ENCODE data around the gene ANO8.
"Not testable (repeated sequence)": the region's sequence is repeated elsewhere in the genome, so short reads cannot be mapped to it uniquely, and the experiment has no call there.

ANO8 gene

GRCh38 chr19:17334414-17335409 lies at the start of gene ANO8:
Gene ANO8, minus strand, starts transcription at chr19:17334855. Its CDS starts 185 bp downstream, at chr19:17334670.
- Mint-ChIP-seq H3K9me3 (no peaks in the 10 kb centered on the region), H3K4me1 (ENCODE audit: low read depth) (peaks cover 50% of the 10 kb centered on the region), H3K27ac (peak within 1 kb of the TSS; percentile 84), H3K36me3 (ENCODE audit: low read depth) (peaks cover 32% of the 10 kb centered on the region), H3K4me3 (peak within 1 kb of the TSS; percentile 95), H3K27me3 (no peaks in the 10 kb centered on the region)
- DNase-seq, result peak; percentile 97

GRCh38 chr19:17380426-17381138 lies 45.9 kb upstream of the ANO8 start:
- Mint-ChIP-seq H3K4me1 (ENCODE audit: low read depth) (peaks cover 7% of the 10 kb centered on the region), H3K36me3 (ENCODE audit: low read depth) (no peaks in the 10 kb centered on the region), H3K4me3 (no peak overlapping the region), H3K27me3 (peaks cover 20% of the 10 kb centered on the region), H3K9me3 (peaks cover 2% of the 10 kb centered on the region), H3K27ac (no peak overlapping the region)
- DNase-seq, result no peak

GRCh38 chr19:17379221-17379631 lies 44.6 kb upstream of the ANO8 start:
- peaks cover 2% of the 10 kb centered on the region for H3K9me3 Mint-ChIP-seq
- DNase-seq, result no peak
- H3K36me3 Mint-ChIP-seq (ENCODE audit: low read depth), result no peaks in the 10 kb centered on the region
- peaks cover 7% of the 10 kb centered on the region for H3K4me1 Mint-ChIP-seq (ENCODE audit: low read depth)
- H3K27me3 Mint-ChIP-seq, result peaks cover 20% of the 10 kb centered on the region
- H3K4me3 Mint-ChIP-seq, result no peak overlapping the region
- H3K27ac Mint-ChIP-seq, result no peak overlapping the region

- peaks cover 7% of the 10 kb centered on the region for H3K4me1 Mint-ChIP-seq (ENCODE audit: low read depth)
- no peak for DNase-seq
- H3K27me3 Mint-ChIP-seq, result peaks cover 20% of the 10 kb centered on the region
- H3K27ac Mint-ChIP-seq, result no peak overlapping the region
- no peak overlapping the region for H3K4me3 Mint-ChIP-seq
- H3K36me3 Mint-ChIP-seq (ENCODE audit: low read depth), result no peaks in the 10 kb centered on the region
- peaks cover 2% of the 10 kb centered on the region for H3K9me3 Mint-ChIP-seq
Measured at GRCh38 chr19:17378271-17378670, 43.6 kb upstream of the ANO8 start.

- no peak within 1 kb of the TSS for H3K27ac Mint-ChIP-seq
- no peak within 1 kb of the TSS for H3K4me3 Mint-ChIP-seq
Measured at GRCh38 chr19:17376935-17377600, 42.4 kb upstream of the ANO8 start, which contains the start of gene PLVAP. Gene PLVAP, minus strand, starts transcription at chr19:17377342. Its CDS starts 54 bp downstream, at chr19:17377288.

GRCh38 chr19:17370026-17370587 lies 35.5 kb upstream of the ANO8 start:
- DNase-seq, result no peak
- no peaks in the 10 kb centered on the region for H3K36me3 Mint-ChIP-seq (ENCODE audit: low read depth)
- H3K9me3 Mint-ChIP-seq, result no peaks in the 10 kb centered on the region
- H3K4me3 Mint-ChIP-seq, result no peak overlapping the region
- H3K4me1 Mint-ChIP-seq (ENCODE audit: low read depth), result peaks cover 7% of the 10 kb centered on the region
- H3K27me3 Mint-ChIP-seq, result peaks cover 13% of the 10 kb centered on the region
- no peak overlapping the region for H3K27ac Mint-ChIP-seq

More at GRCh38 chr19:17376935-17377600, 42.4 kb upstream of the ANO8 start, which contains the start of gene PLVAP:
- no peak for DNase-seq
- Mint-ChIP-seq H3K36me3 (ENCODE audit: low read depth) (no peaks in the 10 kb centered on the region), H3K9me3 (peaks cover 2% of the 10 kb centered on the region), H3K27me3 (peaks cover 23% of the 10 kb centered on the region), H3K4me1 (ENCODE audit: low read depth) (no peaks in the 10 kb centered on the region)

GRCh38 chr19:17365361-17365760 lies 30.7 kb upstream of the ANO8 start:
- H3K27me3 Mint-ChIP-seq, result peaks cover 8% of the 10 kb centered on the region
- no peaks in the 10 kb centered on the region for H3K36me3 Mint-ChIP-seq (ENCODE audit: low read depth)
- H3K27ac Mint-ChIP-seq, result no peak overlapping the region
- H3K4me1 Mint-ChIP-seq (ENCODE audit: low read depth), result peaks cover 5% of the 10 kb centered on the region
- DNase-seq, result no peak
- no peaks in the 10 kb centered on the region for H3K9me3 Mint-ChIP-seq
- no peak overlapping the region for H3K4me3 Mint-ChIP-seq

- not testable (repeated sequence) for H3K9me3 Mint-ChIP-seq; H3K27me3 Mint-ChIP-seq; H3K4me1 Mint-ChIP-seq (ENCODE audit: low read depth); H3K27ac Mint-ChIP-seq; H3K4me3 Mint-ChIP-seq; DNase-seq; H3K36me3 Mint-ChIP-seq (ENCODE audit: low read depth)
Measured at GRCh38 chr19:17363852-17364605, 29.4 kb upstream of the ANO8 start.

- Mint-ChIP-seq H3K27me3 (no peaks in the 10 kb centered on the region), H3K36me3 (ENCODE audit: low read depth) (no peaks in the 10 kb centered on the region), H3K4me1 (ENCODE audit: low read depth) (no peaks in the 10 kb centered on the region), H3K4me3 (no peak overlapping the region), H3K27ac (no peak overlapping the region), H3K9me3 (no peaks in the 10 kb centered on the region)
- DNase-seq, result no peak
Measured at GRCh38 chr19:17359905-17360800, 25.5 kb upstream of the ANO8 start.

GRCh38 chr19:17358395-17358794 lies 23.7 kb upstream of the ANO8 start:
- no peaks in the 10 kb centered on the region for H3K36me3 Mint-ChIP-seq (ENCODE audit: low read depth)
- H3K4me1 Mint-ChIP-seq (ENCODE audit: low read depth), result no peaks in the 10 kb centered on the region
- no peaks in the 10 kb centered on the region for H3K27me3 Mint-ChIP-seq
- no peak for DNase-seq
- no peaks in the 10 kb centered on the region for H3K9me3 Mint-ChIP-seq
- no peak overlapping the region for H3K27ac Mint-ChIP-seq
- no peak overlapping the region for H3K4me3 Mint-ChIP-seq

GRCh38 chr19:17357724-17358123 lies 23.1 kb upstream of the ANO8 start:
- no peaks in the 10 kb centered on the region for H3K36me3 Mint-ChIP-seq (ENCODE audit: low read depth)
- no peaks in the 10 kb centered on the region for H3K4me1 Mint-ChIP-seq (ENCODE audit: low read depth)
- DNase-seq, result no peak
- H3K9me3 Mint-ChIP-seq, result no peaks in the 10 kb centered on the region
- no peak overlapping the region for H3K4me3 Mint-ChIP-seq
- H3K27me3 Mint-ChIP-seq, result peaks cover under 1% of the 10 kb centered on the region
- H3K27ac Mint-ChIP-seq, result no peak overlapping the region

GRCh38 chr19:17357078-17357666 lies 22.5 kb upstream of the ANO8 start:
- DNase-seq, result no peak
- H3K27ac Mint-ChIP-seq, result no peak overlapping the region
- no peak overlapping the region for H3K4me3 Mint-ChIP-seq
- no peaks in the 10 kb centered on the region for H3K4me1 Mint-ChIP-seq (ENCODE audit: low read depth)
- peaks cover 2% of the 10 kb centered on the region for H3K27me3 Mint-ChIP-seq
- no peaks in the 10 kb centered on the region for H3K36me3 Mint-ChIP-seq (ENCODE audit: low read depth)
- no peaks in the 10 kb centered on the region for H3K9me3 Mint-ChIP-seq

All from activated T-cell treated with anti-CD3 and anti-CD28 coated beads, Interleukin-2, amount 50 U/mL, for 24 hours (primary cell).